HG03442 (cell line): ENCODE results near the gene SPRED1.
"Not testable (repeated sequence)": the region's sequence is repeated elsewhere in the genome, so short reads cannot be mapped to it uniquely, and the experiment has no call there.

Experiments
- ATAC-seq: cut with Tn5 transposase; IDR thresholded peaks from one replicate; pipeline ENCODE4 v1.9.1; 2021; ENCODE audit warnings: mild to moderate bottlenecking, moderate library complexity; ENCODE audit not compliant: unreplicated experiment

SPRED1 gene

GRCh38 chr15:38229705-38230310 is 22.8 kb upstream of the SPRED1 start:
- ATAC-seq = no peak

GRCh38 chr15:38231436-38231835 is 21.2 kb upstream of the SPRED1 start:
- no peak for ATAC-seq

- ATAC-seq = not testable (repeated sequence)
Measured at GRCh38 chr15:38237021-38237420, 15.6 kb upstream of the SPRED1 start.

- ATAC-seq = no peak
Measured at GRCh38 chr15:38238311-38238710, 14.3 kb upstream of the SPRED1 start.

- peak; percentile 88 for ATAC-seq
Measured at GRCh38 chr15:38242055-38242454, 10.6 kb upstream of the SPRED1 start.

GRCh38 chr15:38243278-38244055 is 9.2 kb upstream of the SPRED1 start:
- ATAC-seq = no peak

- ATAC-seq = no peak
Measured at GRCh38 chr15:38247336-38247735, 5.3 kb upstream of the SPRED1 start.

- ATAC-seq = no peak
Measured at GRCh38 chr15:38253351-38253781, 730 bp downstream of the SPRED1 start.

- peak; percentile 32 for ATAC-seq
Measured at GRCh38 chr15:38254051-38254883, 1.6 kb downstream of the SPRED1 start.

- ATAC-seq = no peak
Measured at GRCh38 chr15:38255690-38256089, 3.1 kb downstream of the SPRED1 start.

- ATAC-seq = no peak
Measured at GRCh38 chr15:38257676-38258075, 5.0 kb downstream of the SPRED1 start.

- ATAC-seq = no peak
Measured at GRCh38 chr15:38259134-38259533, 6.5 kb downstream of the SPRED1 start.

GRCh38 chr15:38260077-38260476 is 7.4 kb downstream of the SPRED1 start:
- ATAC-seq = no peak

GRCh38 chr15:38263251-38263650 is 10.6 kb downstream of the SPRED1 start:
- no peak for ATAC-seq

- no peak for ATAC-seq
Measured at GRCh38 chr15:38263996-38264395, 11.4 kb downstream of the SPRED1 start.

- no peak for ATAC-seq
Measured at GRCh38 chr15:38266247-38266986, 13.8 kb downstream of the SPRED1 start.

- no peak for ATAC-seq
Measured at GRCh38 chr15:38267421-38268022, 14.9 kb downstream of the SPRED1 start.

GRCh38 chr15:38271144-38271543 is 18.5 kb downstream of the SPRED1 start:
- no peak for ATAC-seq

- no peak for ATAC-seq
Measured at GRCh38 chr15:38271895-38272294, 19.3 kb downstream of the SPRED1 start.

GRCh38 chr15:38272431-38272830 is 19.8 kb downstream of the SPRED1 start:
- not testable (repeated sequence) for ATAC-seq
